Stimulated activated CD4-positive, alpha-beta T cell treated with anti-CD3 and anti-CD28 coated beads, TNF-alpha, amount 100 ng/mL, for 1 hour (primary cell): ENCODE results near the gene SEMA3A.

Source experiments
- DNase-seq, 3 donors: peaks; one replicate each; pipeline ENCODE4 v3.0.0-alpha.2; 2020; ENCODE audit warnings: low read depth in 3 of 3, low spot score in 1 of 3

The SEMA3A gene

DNA sequence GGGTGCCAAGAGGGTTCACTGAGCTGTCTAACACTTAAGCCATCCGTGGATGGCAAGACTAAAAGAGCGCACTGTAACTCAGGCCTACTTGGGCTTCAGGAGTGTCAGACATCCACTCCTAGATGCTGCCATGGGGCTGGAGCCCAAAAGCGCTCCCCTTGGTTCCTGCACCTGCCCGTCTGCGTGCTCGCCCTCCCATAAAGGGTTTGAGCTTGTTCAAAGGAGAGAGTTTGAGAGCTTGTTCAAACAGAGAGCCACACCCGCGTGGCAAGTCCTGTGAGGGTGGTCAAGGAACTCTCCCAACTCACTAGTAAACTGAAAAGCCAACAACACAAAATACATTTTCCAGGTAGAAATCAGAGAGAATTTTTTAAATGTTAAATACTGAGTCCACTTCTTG is 256.7 kb downstream of the SEMA3A start:
- DNase-seq: no peak

GRCh38 chr7:83936056-83936708 is 258.4 kb downstream of the SEMA3A start:
- peak in 1 of 3 donors; percentile 2 for DNase-seq

DNA sequence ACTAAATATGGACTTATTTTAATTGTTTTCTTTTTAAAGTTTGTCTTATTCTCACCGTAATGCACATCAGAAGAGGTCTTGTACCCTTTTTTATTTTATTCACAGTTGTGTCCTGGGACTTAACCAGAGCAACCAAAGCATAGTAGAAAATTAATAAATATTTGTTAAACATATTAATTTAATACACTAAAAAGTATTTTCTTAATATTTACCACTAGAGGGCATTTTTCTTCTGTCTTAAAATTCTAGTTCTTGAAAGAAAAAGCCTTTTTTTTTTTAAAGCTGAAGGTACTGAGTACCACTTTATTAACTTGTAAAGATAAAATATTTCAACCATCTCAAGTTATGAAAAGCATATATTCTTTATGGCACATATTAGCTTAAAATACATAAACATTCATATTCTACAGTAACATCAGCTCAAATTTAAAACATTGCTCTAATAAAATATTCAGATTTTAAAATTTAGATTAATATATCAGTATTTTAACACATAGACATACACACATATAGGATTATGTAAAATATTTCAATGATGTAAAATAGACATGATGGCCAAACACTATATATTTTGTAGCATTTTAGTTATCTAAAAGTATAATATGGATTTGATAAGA is 260.4 kb downstream of the SEMA3A start:
- DNase-seq: no peak

- no peak for DNase-seq
Observed at GRCh38 chr7:83931968-83932367, 262.6 kb downstream of the SEMA3A start.

DNA sequence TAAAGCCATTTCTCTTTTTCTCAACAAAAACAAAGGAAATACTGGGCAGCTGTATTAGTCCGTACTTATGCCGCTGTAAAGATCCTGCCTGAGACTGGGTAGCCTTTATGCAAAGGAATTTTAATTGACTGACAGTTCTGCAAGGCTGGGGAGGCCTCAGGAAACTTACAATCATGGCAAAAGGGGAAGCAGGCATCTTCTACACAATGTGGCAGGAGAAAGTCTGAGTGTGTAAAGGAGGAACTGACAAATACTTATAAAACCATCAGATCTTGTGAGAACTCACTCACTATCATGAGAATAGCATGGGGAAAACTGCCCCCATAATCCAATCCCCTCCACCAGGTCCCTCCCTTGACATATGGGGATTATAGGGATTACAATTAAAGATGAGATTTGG is 264.3 kb downstream of the SEMA3A start:
- DNase-seq: no peak

DNA sequence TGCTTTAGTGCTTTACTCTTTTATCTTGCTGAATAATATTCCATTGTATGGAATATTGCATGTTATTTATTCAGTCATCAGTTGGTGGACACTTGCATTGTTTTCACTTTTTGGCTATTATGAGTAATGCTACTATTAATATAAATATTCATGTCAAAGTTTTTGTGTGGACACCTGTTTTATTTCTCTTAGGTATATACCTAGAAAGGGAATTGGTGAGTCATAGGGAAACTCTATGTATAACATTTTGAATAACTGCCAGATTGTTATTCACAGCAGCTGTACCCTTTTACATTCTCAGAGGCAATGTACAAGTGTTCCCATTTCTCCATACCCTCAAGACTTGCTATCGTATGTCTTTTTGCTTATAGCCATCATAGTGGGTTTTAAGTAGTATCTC is 268.7 kb downstream of the SEMA3A start:
- DNase-seq: no peak

- no peak for DNase-seq
Observed at GRCh38 chr7:83921941-83922607, 272.5 kb downstream of the SEMA3A start.

GRCh38 chr7:83921271-83921940 is 273.2 kb downstream of the SEMA3A start:
- no peak for DNase-seq

GRCh38 chr7:83918142-83918541 is 276.4 kb downstream of the SEMA3A start:
- no peak for DNase-seq

- no peak for DNase-seq
Observed at GRCh38 chr7:83913174-83913573, 281.4 kb downstream of the SEMA3A start.

DNA sequence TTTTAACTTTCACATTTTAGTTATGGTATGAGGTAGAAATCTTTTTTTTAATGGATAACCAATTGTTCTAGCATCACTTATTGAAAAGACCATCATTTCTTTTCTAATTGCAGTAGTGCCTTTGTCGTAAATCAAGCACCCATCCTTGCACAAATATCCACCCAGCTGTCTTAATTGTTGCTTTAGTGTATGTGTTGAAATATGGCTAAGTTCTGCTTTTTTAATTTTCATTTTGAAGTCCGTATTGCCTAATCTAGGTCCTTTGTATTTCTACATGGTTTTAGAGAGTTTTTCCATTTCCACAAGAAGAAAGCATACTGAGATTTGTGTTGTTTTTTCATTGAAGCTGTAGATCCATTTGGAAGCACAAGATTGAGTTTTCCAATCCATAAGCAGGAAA is 286.1 kb downstream of the SEMA3A start:
- no peak for DNase-seq
